K562 (cell line): ENCODE results near the gene ADCY5. TPM values are rescaled to one million over a fixed set of nuclear protein-coding genes. Genes with fewer than 3 reads are reported as not detected.

ENCODE experiments used
- ATAC-seq: fragments of 200-7000 bp; cut with Tn5 transposase; 3 replicates; pipeline ENCODE4 v1.9.1; 2020; ENCODE audit warnings: moderate library complexity
- BruUV-seq: library from RNA; stranded (reverse); fragments of 400-500 nt; replicated peaks from 2 replicates; lab custom pipeline; 2021; lab: Mats Ljungman, UMichigan
- CTCF ChIA-PET: fragments of 300-600 bp; formaldehyde crosslinking; extraction: SDS; loops from one replicate; lab custom pipeline; 2021; ENCODE audit warnings: low intra/inter-chr PET ratio; lab: Yijun Ruan, JAX
- POLR2A ChIA-PET: fragments of 300-600, 350-650 bp; sonication (Branson Sonifier 250); formaldehyde crosslinking; extraction: SDS; loops from one replicate; lab custom pipeline; 2021; ENCODE audit warnings: antibody characterized with exemption, inconsistent platforms; lab: Yijun Ruan, JAX
- DNase-seq, 4 experiments: peaks; one replicate each; pipeline versions ENCODE4 v3.0.0 to v3.0.0-alpha.2; 2011 to 2018; ENCODE audit warnings: low spot score in 3 of 4, mixed read lengths in 3 of 4; ENCODE audit errors: extremely low read depth in 1 of 4
- FAIRE-seq: peaks from 2 replicates; lab custom pipeline; 2011; peaks lifted over from hg19 to GRCh38; lab: Jason Lieb, UNC
- H2AFZ ChIP-seq: 2 replicates; pipeline ENCODE4 v1.6.0; 2011; ENCODE audit warnings: low read depth, low read length, control low read depth, inconsistent platforms
- H3K27ac ChIP-seq: fragments of 200-600 bp; 3 replicates; pipeline ENCODE4 v1.8.0; 2011; ENCODE audit warnings: low read depth, mild to moderate bottlenecking, control low read depth, inconsistent platforms, low read length, moderate library complexity, mixed read lengths; ENCODE audit errors: extremely low read depth
- H3K27me3 ChIP-seq, 2 experiments: fragments of 300-600 bp in 1 of 2; 2 replicates in 1 of 2; 3 replicates in 1 of 2; pipeline versions ENCODE4 v1.6.0 to v1.8.0; 2011; ENCODE audit warnings: inconsistent platforms in 2 of 2, low read length in 2 of 2, mild to moderate bottlenecking in 1 of 2, mixed read lengths in 1 of 2, moderate library complexity in 1 of 2; ENCODE audit not compliant: control insufficient read depth in 2 of 2, insufficient read depth in 2 of 2
- H3K36me3 ChIP-seq: fragments of 300-600 bp; 3 replicates; pipeline ENCODE4 v1.8.0; 2011; ENCODE audit warnings: mild to moderate bottlenecking, low read length, inconsistent platforms; ENCODE audit not compliant: control insufficient read depth, insufficient read depth
- H3K4me1 ChIP-seq, 2 experiments: fragments of 200-600 bp in 1 of 2; replicated peaks in 1 of 2; 2 replicates in 1 of 2; 3 replicates in 1 of 2; pipeline versions ENCODE4 v1.5.1 to v1.8.0; 2011; ENCODE audit warnings: inconsistent platforms in 2 of 2, low read length in 2 of 2, mild to moderate bottlenecking in 1 of 2, mixed read lengths in 1 of 2, moderate library complexity in 1 of 2; ENCODE audit not compliant: control insufficient read depth in 2 of 2, insufficient read depth in 2 of 2
- H3K4me2 ChIP-seq: 2 replicates; pipeline ENCODE4 v1.6.1; 2011; ENCODE audit warnings: low read length, control low read depth, inconsistent platforms, mixed read lengths; ENCODE audit not compliant: insufficient read depth
- H3K4me3 ChIP-seq: fragments of 200-600 bp; sonication (generic), shearing (Covaris generic); 2 replicates; pipeline ENCODE4 v1.5.1; 2016; ENCODE audit warnings: control low read depth, inconsistent platforms
- H3K79me2 ChIP-seq: fragments of 200-600 bp; 3 replicates; pipeline ENCODE4 v1.8.0; 2011; ENCODE audit warnings: low read length, inconsistent platforms; ENCODE audit not compliant: control insufficient read depth, insufficient read depth
- H3K9ac ChIP-seq, 2 experiments: 2 replicates each; pipeline versions ENCODE4 v1.6.0 to v1.6.1; 2011; ENCODE audit warnings: low read depth in 2 of 2, low read length in 2 of 2, control low read depth in 1 of 2, inconsistent platforms in 1 of 2, mild to moderate bottlenecking in 1 of 2, mixed read lengths in 1 of 2; ENCODE audit not compliant: insufficient read depth in 1 of 2
- H3K9me1 ChIP-seq: one replicate; pipeline ENCODE4 v1.6.0; 2011; ENCODE audit warnings: inconsistent platforms, mild to moderate bottlenecking, low read length, moderate library complexity; ENCODE audit not compliant: control insufficient read depth, insufficient read depth
- H3K9me3 ChIP-seq: replicated peaks from 2 replicates; pipeline ENCODE4 v1.5.1; 2011; ENCODE audit warnings: low read depth, low read length, inconsistent platforms; ENCODE audit not compliant: control insufficient read depth, insufficient read depth
- H4K20me1 ChIP-seq: replicated peaks from 2 replicates; pipeline ENCODE4 v1.6.1; 2011; ENCODE audit warnings: low read length, inconsistent platforms, mixed read lengths; ENCODE audit not compliant: control insufficient read depth, insufficient read depth
- JUNB ChIP-seq: fragments of 450-650 bp; formaldehyde crosslinking; conservative IDR thresholded peaks from 2 replicates; pipeline ENCODE4 v1.4.0; 2020; ENCODE audit warnings: mild to moderate bottlenecking
- WGBS: fragments of 100-300 bp; shearing (Covaris generic); methylation state at CpG from one replicate; pipeline ENCODE4 v1.1.6; 2016; ENCODE audit warnings: low coverage, mixed read lengths; ENCODE audit not compliant: insufficient coverage; ENCODE audit errors: missing lambda C conversion rate; 5-methylcytosine and 5-hydroxymethylcytosine counted together
- in situ Hi-C: fragments of 300-500 bp; cut with MboI; formaldehyde crosslinking; loops from 4 replicates; pipeline ENCODE4 v1.15.0; 2018; ENCODE audit warnings: inconsistent platforms, mixed read lengths
- intact Hi-C: fragments of 100-400 bp; cut with micrococcal nuclease; formaldehyde crosslinking; loops from 2 replicates; pipeline ENCODE4 v1.14.2; 2022
- polyA plus RNA-seq, 8 experiments: library from polyadenylated mRNA; depleted of rRNA in 4 of 8; stranded (reverse) in 5 of 8; unstranded in 3 of 8; fragments of >200 nt; fragmentation: Nextera tagmentation in 2 of 8; fragmentation: Illumina TruSeq in 1 of 8; extraction: Ambion mirVana in 2 of 8; extraction: Trizol in 1 of 8; gene quantifications; 2 replicates each; pipeline versions ENCODE4 v1.2.1 to v1.2.3, GENCODE V29; 2011 to 2014; ENCODE audit warnings: inconsistent platforms in 1 of 8, missing spikeins in 1 of 8
- total RNA-seq, 7 experiments: library from RNA; depleted of rRNA in 6 of 7; stranded (reverse); fragments of >200 nt in 6 of 7; fragmentation: Illumina TruSeq in 2 of 7; extraction: Trizol in 2 of 7; gene quantifications; 2 replicates each; pipeline versions ENCODE4 v1.2.1 to v1.2.3, GENCODE V29; 2011 to 2021; ENCODE audit warnings: low replicate concordance in 1 of 7
- TF ChIP-seq, protein P1 (sequence below), 2 experiments: fragments of 450-650 bp in 1 of 2; sonication (generic) in 1 of 2; formaldehyde crosslinking in 1 of 2; IDR thresholded peaks in 1 of 2; conservative IDR thresholded peaks in 1 of 2; 2 replicates each; pipeline versions ENCODE4 v1.6.1 to v1.8.1; 2016 to 2023; ENCODE audit warnings: mild to moderate bottlenecking in 2 of 2, moderate library complexity in 2 of 2, inconsistent platforms in 1 of 2, missing genetic modification reagents in 1 of 2
- TF ChIP-seq, protein P2 (sequence below), 2 experiments: fragments of 450-650 bp; conservative IDR thresholded peaks; 2 replicates each; pipeline ENCODE4 v1.6.1; 2017; ENCODE audit warnings: mild to moderate bottlenecking in 2 of 2, moderate library complexity in 2 of 2
- TF ChIP-seq, protein P3 (sequence below): sonication (generic); formaldehyde crosslinking; IDR thresholded peaks from 2 replicates; pipeline ENCODE4 v1.9.0; 2022; ENCODE audit warnings: mild to moderate bottlenecking, missing genetic modification reagents

The ADCY5 gene
- total and polyA plus RNA-seq, 9 of the 15 experiments (the other 6 are each of a cell fraction or from before 2014, with no cell fraction given) = under 0.01 TPM; not detected in 8

DNA sequence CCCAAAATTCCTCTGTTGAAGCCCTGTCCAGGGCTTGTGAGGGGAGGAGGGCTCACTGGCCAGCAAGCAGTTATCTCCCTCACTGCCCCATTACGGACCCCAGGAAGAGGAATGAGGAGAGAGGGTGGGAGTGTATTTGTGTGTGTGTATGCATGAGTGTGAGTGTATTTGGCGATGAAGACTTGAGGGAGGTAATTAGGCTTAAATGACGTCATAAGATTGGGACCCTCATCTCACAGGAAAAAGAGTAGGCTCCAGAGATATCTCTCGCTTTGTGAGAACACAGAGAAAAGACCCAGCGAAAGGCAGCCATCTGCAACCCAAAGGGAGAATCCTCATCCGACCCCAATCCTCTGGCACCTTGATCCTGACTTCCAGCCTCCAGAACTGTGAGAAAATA is 32.2 kb downstream of the ADCY5 start:
- Histone ChIP-seq H3K4me2 (no peak overlapping the region), H3K9me3 (no peaks in the 10 kb centered on the region), H3K4me3 (no peak overlapping the region), H2AFZ (no peak overlapping the region), H3K79me2 (no peaks in the 10 kb centered on the region), H3K9me1 (no peaks in the 10 kb centered on the region), H4K20me1 (no peaks in the 10 kb centered on the region), H3K9ac (no peak overlapping the region), H3K27me3 (peaks cover 7 to 76% of the 10 kb centered on the region in 2 experiments), H3K36me3 (no peaks in the 10 kb centered on the region), H3K27ac (no peak overlapping the region), H3K4me1 (no peaks in the 10 kb centered on the region; a peak in 1 of 5 replicates)
- FAIRE-seq (no peak), DNase-seq (no peak), ATAC-seq (no peak)
- ChIA-PET POLR2A (no interaction called here), CTCF (no interaction called here)
- intact Hi-C loops (no loop called here), in situ Hi-C loops (no loop called here)
- BruUV-seq = no TSS peak
- 0% methylated on average over 4 of the region's 6 CpGs for WGBS
- TF ChIP-seq, protein P1, sequence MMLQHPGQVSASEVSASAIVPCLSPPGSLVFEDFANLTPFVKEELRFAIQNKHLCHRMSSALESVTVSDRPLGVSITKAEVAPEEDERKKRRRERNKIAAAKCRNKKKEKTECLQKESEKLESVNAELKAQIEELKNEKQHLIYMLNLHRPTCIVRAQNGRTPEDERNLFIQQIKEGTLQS (IDR thresholded peaks at IDR 0.05) = peak; percentile 17; the same call in 1 of the 2 replicates
- TF ChIP-seq, protein P1 (CRISPR knock-in tag; conservative IDR thresholded peaks at IDR 0.05) = no peak
- TF ChIP-seq, protein P2, sequence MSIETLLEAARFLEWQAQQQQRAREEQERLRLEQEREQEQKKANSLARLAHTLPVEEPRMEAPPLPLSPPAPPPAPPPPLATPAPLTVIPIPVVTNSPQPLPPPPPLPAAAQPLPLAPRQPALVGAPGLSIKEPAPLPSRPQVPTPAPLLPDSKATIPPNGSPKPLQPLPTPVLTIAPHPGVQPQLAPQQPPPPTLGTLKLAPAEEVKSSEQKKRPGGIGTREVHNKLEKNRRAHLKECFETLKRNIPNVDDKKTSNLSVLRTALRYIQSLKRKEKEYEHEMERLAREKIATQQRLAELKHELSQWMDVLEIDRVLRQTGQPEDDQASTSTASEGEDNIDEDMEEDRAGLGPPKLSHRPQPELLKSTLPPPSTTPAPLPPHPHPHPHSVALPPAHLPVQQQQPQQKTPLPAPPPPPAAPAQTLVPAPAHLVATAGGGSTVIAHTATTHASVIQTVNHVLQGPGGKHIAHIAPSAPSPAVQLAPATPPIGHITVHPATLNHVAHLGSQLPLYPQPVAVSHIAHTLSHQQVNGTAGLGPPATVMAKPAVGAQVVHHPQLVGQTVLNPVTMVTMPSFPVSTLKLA (conservative IDR thresholded peaks at IDR 0.05) = no peak
- TF ChIP-seq JUNB = no peak
- TF ChIP-seq, protein P3, sequence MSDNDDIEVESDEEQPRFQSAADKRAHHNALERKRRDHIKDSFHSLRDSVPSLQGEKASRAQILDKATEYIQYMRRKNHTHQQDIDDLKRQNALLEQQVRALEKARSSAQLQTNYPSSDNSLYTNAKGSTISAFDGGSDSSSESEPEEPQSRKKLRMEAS (CRISPR knock-in tag) = no peak
